Transverse colon (tissue), 4 donors: Measurements from ENCODE around the gene HCAR1. TPM values are rescaled to one million over a fixed set of nuclear protein-coding genes. Genes with fewer than 3 reads are reported as not detected.
"Not testable (repeated sequence)": the region's sequence is repeated elsewhere in the genome, so short reads cannot be mapped to it uniquely, and the experiment has no call there.

Experiments used
- DNase-seq: peaks from one replicate; pipeline ENCODE4 v3.0.0-alpha.2; 2019
- H3K27ac ChIP-seq, 4 donors: fragments of 200-600 bp; sonication (generic); 2 replicates each; pipeline ENCODE4 v1.5.1; 2016 to 2018; ENCODE audit warnings: inconsistent platforms in 4 of 4
- H3K27me3 ChIP-seq: fragments of 200-600 bp; sonication (generic); 2 replicates; pipeline ENCODE4 v1.5.1; 2017; ENCODE audit warnings: inconsistent platforms
- H3K36me3 ChIP-seq, 4 donors: fragments of 200-600 bp; sonication (generic); 2 replicates each; pipeline ENCODE4 v1.5.1; 2017 to 2019; ENCODE audit warnings: inconsistent platforms in 4 of 4
- H3K4me1 ChIP-seq, 4 donors: fragments of 200-600 bp; sonication (generic); 2 replicates each; pipeline ENCODE4 v1.5.1; 2017 to 2020; ENCODE audit warnings: inconsistent platforms in 4 of 4
- H3K4me3 ChIP-seq, 4 donors: fragments of 200-600 bp; sonication (generic); 1 replicate in 1 of 4; 2 replicates in 3 of 4; pipeline versions ENCODE4 v1.5.1 to v1.6.1; 2017 to 2019; ENCODE audit warnings: inconsistent platforms in 4 of 4
- H3K9me3 ChIP-seq, 2 donors: fragments of 200-600 bp; sonication (generic); 2 replicates each; pipeline ENCODE4 v1.5.1; 2017 to 2019; ENCODE audit warnings: inconsistent platforms in 2 of 2
- WGBS, 2 donors: methylation state at CpG; one replicate each; pipeline ENCODE4 v1.1.5; 2018; ENCODE audit warnings: low coverage in 1 of 2; 5-methylcytosine and 5-hydroxymethylcytosine counted together
- in situ Hi-C, 4 donors: fragments of 200-750 bp; cut with MboI; loops; one replicate each; pipeline versions ENCODE4 v1.15.0 to v1.15.1; 2017; ENCODE audit warnings: low sequenced_read_pairs in 3 of 4, low pct_ligation_motif_present in 1 of 4, low pct_unique_long_range_greater_than_20kb in 1 of 4
- intact Hi-C: fragments of 100-400 bp; cut with DNase I; formaldehyde crosslinking; loops from one replicate; pipeline ENCODE4 v1.15.1; 2023; ENCODE audit warnings: low total_unique reads
- total RNA-seq, 4 donors: library from RNA; depleted of rRNA; stranded (reverse); fragments of >200 nt; gene quantifications; one replicate each; pipeline ENCODE4 v1.1.0, GENCODE V29; 2016

HCAR1 gene
- total RNA-seq, 4 donors from 2014 or later = 0.16 TPM; not detected in 3

GRCh38 chr12:122710341-122710740 is 20.3 kb downstream of the HCAR1 start:
- H3K9me3 ChIP-seq, DNase-seq, H3K27me3 ChIP-seq, H3K36me3 ChIP-seq, in situ Hi-C loops, H3K4me1 ChIP-seq, H3K27ac ChIP-seq, H3K4me3 ChIP-seq: not testable (repeated sequence)
- WGBS, 2 donors = 70% methylated on average over 2 of the region's 2 CpGs; no CpG with 5 or more reads in 1 of the 2 donors
- intact Hi-C loops = loop anchor here (10.0 kb wide), 1 partner anchor 716 kb away; no protein-coding TSS in a partner anchor

- no CpG with 5 or more reads among the region's 3 CpGs for WGBS, 2 donors
- H3K27me3 ChIP-seq, H3K4me3 ChIP-seq, H3K4me1 ChIP-seq, H3K9me3 ChIP-seq, intact Hi-C loops, in situ Hi-C loops, H3K27ac ChIP-seq, H3K36me3 ChIP-seq, DNase-seq: not testable (repeated sequence)
Observed at GRCh38 chr12:122709287-122709686, 21.4 kb downstream of the HCAR1 start.

GRCh38 chr12:122703841-122704240 is 26.8 kb downstream of the HCAR1 start:
- H3K9me3 ChIP-seq, H3K36me3 ChIP-seq, H3K4me3 ChIP-seq, intact Hi-C loops, H3K4me1 ChIP-seq, H3K27me3 ChIP-seq, DNase-seq, H3K27ac ChIP-seq, in situ Hi-C loops: not testable (repeated sequence)
- 73 to 87% methylated on average over 2 to 3 of the region's 3 CpGs for WGBS, 2 donors

GRCh38 chr12:122702890-122703611 is 27.6 kb downstream of the HCAR1 start, which contains the start of gene HCAR2:
TSS of gene HCAR2 (minus strand) at chr12:122703357. CDS start at chr12:122703283, 74 bp downstream.
- H3K4me3 ChIP-seq, H3K27ac ChIP-seq, in situ Hi-C loops, intact Hi-C loops, H3K4me1 ChIP-seq, DNase-seq, H3K9me3 ChIP-seq, H3K36me3 ChIP-seq, H3K27me3 ChIP-seq: not testable (repeated sequence)
- WGBS, 2 donors = 66 to 83% methylated on average over 5 to 22 of the region's 22 CpGs

- 24 to 56% methylated on average over 4 of the region's 4 CpGs for WGBS, 2 donors
- DNase-seq, H3K27ac ChIP-seq, in situ Hi-C loops, H3K36me3 ChIP-seq, intact Hi-C loops, H3K27me3 ChIP-seq, H3K4me1 ChIP-seq, H3K4me3 ChIP-seq, H3K9me3 ChIP-seq: not testable (repeated sequence)
Observed at GRCh38 chr12:122701481-122701880, 29.2 kb downstream of the HCAR1 start.

GRCh38 chr12:122700038-122700710 is 30.5 kb downstream of the HCAR1 start:
- DNase-seq, H3K4me3 ChIP-seq, in situ Hi-C loops, H3K4me1 ChIP-seq, H3K9me3 ChIP-seq, intact Hi-C loops, H3K36me3 ChIP-seq, H3K27ac ChIP-seq, H3K27me3 ChIP-seq: not testable (repeated sequence)
- WGBS, 2 donors = 85% methylated on average over 2 of the region's 9 CpGs; no CpG with 5 or more reads in 1 of the 2 donors

GRCh38 chr12:122696922-122697321 is 33.7 kb downstream of the HCAR1 start:
- 73% methylated on average over 2 of the region's 2 CpGs; no CpG with 5 or more reads in 1 of the 2 donors for WGBS, 2 donors
- in situ Hi-C loops, H3K4me3 ChIP-seq: not testable (repeated sequence)

More at GRCh38 chr12:122696922-122697321, 33.7 kb downstream of the HCAR1 start:
- intact Hi-C loops, H3K36me3 ChIP-seq, DNase-seq, H3K27me3 ChIP-seq, H3K27ac ChIP-seq, H3K9me3 ChIP-seq, H3K4me1 ChIP-seq: not testable (repeated sequence)
